COLO668 (cell line): ENCODE results near the gene TMEM11.
A peak's percentile ranks its signal among the peaks of the same experiment; 100 is the strongest.
"Not testable (repeated sequence)": the region's sequence is repeated elsewhere in the genome, so short reads cannot be mapped to it uniquely, and the experiment has no call there.

Source experiments
- DNase-seq: peaks from one replicate; lab custom pipeline; 2025; ENCODE audit not compliant: unreplicated experiment; lab: John Stamatoyannopoulos, UW

TMEM11 gene

GRCh38 chr17:21242780-21243515 is 29.0 kb upstream of the TMEM11 start:
- DNase-seq: no peak

- no peak for DNase-seq
Observed at GRCh38 chr17:21242026-21242697, 28.2 kb upstream of the TMEM11 start.

GRCh38 chr17:21241564-21241963 is 27.6 kb upstream of the TMEM11 start:
- DNase-seq: no peak

- no peak for DNase-seq
Observed at GRCh38 chr17:21240369-21241055, 26.6 kb upstream of the TMEM11 start.

- no peak for DNase-seq
Observed at GRCh38 chr17:21239680-21240368, 25.9 kb upstream of the TMEM11 start.

GRCh38 chr17:21235921-21236320 is 22.0 kb upstream of the TMEM11 start:
- no peak for DNase-seq

GRCh38 chr17:21233581-21234347 is 19.8 kb upstream of the TMEM11 start:
- no peak for DNase-seq

GRCh38 chr17:21232033-21232749 is 18.2 kb upstream of the TMEM11 start:
- DNase-seq: no peak

- DNase-seq: no peak
Observed at GRCh38 chr17:21231533-21231932, 17.6 kb upstream of the TMEM11 start.

GRCh38 chr17:21228845-21229244 is 14.9 kb upstream of the TMEM11 start:
- DNase-seq: no peak

- no peak for DNase-seq
Observed at GRCh38 chr17:21228111-21228510, 14.2 kb upstream of the TMEM11 start.

- not testable (repeated sequence) for DNase-seq
Observed at GRCh38 chr17:21227277-21227676, 13.3 kb upstream of the TMEM11 start.

- DNase-seq: no peak
Observed at GRCh38 chr17:21223086-21223485, 9.1 kb upstream of the TMEM11 start.

- no peak for DNase-seq
Observed at GRCh38 chr17:21218831-21219380, 4.9 kb upstream of the TMEM11 start.

- no peak for DNase-seq
Observed at GRCh38 chr17:21218101-21218500, 4.1 kb upstream of the TMEM11 start.

- no peak for DNase-seq
Observed at GRCh38 chr17:21217346-21217745, 3.4 kb upstream of the TMEM11 start.

GRCh38 chr17:21215935-21216334 is 2.0 kb upstream of the TMEM11 start:
- no peak for DNase-seq

- peak; percentile 27 for DNase-seq
Observed at GRCh38 chr17:21214777-21215541, 998 bp upstream of the TMEM11 start.

GRCh38 chr17:21213638-21214014 is 335 bp downstream of the TMEM11 start:
- DNase-seq: peak; percentile 30
